Dedifferentiated amniotic fluid mesenchymal stem cell (primary cell): ENCODE data around the gene UBA6.
"Not testable (repeated sequence)": the region's sequence is repeated elsewhere in the genome, so short reads cannot be mapped to it uniquely, and the experiment has no call there.

Experiments used
- DNase-seq: peaks from one replicate; pipeline ENCODE4 v3.0.0-alpha.2; 2016; ENCODE audit errors: extremely low spot score

Gene UBA6

DNA sequence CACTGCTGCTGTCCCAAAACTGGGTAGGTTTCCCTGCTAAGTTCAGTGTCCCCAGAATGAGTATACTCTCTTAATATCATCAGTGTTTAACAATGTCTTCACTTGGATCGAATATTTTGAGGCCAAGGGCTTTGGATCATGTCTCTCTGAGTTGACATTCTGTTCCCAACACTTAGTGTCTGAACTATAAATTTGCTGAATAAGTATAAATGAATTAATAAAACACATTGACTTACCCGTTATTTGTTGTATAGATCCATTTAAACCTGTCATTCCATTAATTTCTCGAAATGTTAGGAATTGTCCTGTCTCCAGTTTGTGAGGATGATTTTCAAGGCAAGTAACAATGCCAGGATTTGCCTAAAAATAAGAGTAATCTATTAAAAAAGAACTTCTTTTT, 32.6 kb downstream of the UBA6 start:
- DNase-seq = no peak

GRCh38 chr4:67660418-67660817, 40.5 kb downstream of the UBA6 start:
- DNase-seq = no peak

DNA sequence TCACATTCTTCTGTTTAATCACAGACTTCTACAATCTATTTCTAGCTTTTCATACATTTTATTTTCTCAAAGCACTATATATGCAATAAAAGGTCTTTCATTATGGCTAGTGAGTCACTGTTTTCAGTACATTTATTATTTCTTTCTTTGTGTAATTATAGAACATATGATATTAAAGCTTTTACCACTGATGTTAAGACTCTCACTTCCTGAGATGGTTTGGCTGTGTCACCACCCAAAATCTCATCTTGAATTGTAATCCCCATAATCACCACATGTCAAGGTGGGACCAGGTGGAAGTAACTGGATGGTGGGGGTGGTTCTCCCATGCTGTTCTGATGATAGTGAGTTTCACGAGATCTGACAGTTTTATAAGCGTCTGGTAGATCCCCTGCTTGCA, 41.9 kb downstream of the UBA6 start:
- no peak for DNase-seq

DNA sequence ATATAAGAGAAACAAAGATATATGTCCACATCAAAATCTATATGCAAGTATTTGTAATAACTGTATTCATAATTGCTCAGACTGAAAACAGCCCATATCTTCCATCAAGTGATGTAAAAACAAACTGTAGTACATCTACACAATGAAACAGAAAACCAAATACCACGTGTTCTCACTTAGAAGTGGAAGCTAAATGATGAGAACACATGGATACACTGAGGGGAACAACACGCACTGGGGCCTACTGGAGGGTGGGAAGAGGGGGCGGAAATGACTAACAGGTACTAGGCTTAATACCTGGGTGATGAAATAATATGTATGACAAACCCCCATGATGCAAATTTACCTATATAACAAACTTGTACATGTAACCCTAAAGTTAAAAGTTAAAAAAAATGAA, 42.7 kb downstream of the UBA6 start:
- no peak for DNase-seq

- no peak for DNase-seq
Observed at GRCh38 chr4:67651536-67651935, 49.4 kb downstream of the UBA6 start.

GRCh38 chr4:67638136-67638535, 62.8 kb downstream of the UBA6 start:
- no peak for DNase-seq

DNA sequence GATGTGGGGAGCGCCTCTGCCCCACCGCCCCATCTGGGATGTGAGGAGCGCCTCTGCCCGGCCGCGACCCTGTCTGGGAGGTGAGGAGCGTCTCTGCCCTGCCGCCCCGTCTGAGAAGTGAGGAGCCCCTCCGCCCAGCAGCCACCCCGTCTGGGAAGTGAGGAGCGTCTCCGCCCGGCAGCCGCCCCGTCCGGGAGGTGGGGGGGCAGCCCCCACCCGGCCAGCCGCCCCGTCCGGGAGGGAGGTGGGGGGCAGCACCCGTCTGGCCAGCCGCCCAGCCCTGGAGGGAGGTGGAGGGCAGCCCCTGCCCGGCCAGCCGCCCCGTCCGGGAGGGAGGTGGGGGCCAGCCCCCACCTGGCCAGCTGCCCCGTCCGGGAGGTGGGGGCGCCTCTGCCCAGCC, 64.0 kb downstream of the UBA6 start:
- not testable (repeated sequence) for DNase-seq

GRCh38 chr4:67635331-67635730, 65.6 kb downstream of the UBA6 start:
- no peak for DNase-seq

- DNase-seq = no peak
Observed at GRCh38 chr4:67634741-67635140, 66.2 kb downstream of the UBA6 start.

GRCh38 chr4:67632492-67632891, 68.5 kb downstream of the UBA6 start:
- no peak for DNase-seq

DNA sequence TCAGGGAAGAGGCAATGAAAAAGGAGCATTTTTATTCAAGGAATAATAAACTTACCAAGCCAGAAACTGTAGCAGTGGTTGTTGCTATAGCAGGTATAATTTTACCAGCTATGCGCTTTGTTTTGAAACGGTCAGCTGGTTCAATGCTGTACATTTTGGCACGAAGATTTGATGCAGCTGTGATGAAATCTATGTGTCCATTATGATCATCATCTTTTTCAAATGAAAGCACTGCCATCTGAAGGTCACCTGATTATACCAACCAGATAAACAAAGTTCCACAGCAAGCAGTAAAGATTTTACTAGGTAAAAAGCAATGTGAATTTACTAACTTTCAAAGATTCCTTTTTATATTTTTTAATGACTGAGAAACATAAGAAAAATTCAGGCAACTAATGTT, 76.0 kb downstream of the UBA6 start:
- no peak for DNase-seq

GRCh38 chr4:67616478-67616877, 84.5 kb downstream of the UBA6 start:
- DNase-seq = no peak

DNA sequence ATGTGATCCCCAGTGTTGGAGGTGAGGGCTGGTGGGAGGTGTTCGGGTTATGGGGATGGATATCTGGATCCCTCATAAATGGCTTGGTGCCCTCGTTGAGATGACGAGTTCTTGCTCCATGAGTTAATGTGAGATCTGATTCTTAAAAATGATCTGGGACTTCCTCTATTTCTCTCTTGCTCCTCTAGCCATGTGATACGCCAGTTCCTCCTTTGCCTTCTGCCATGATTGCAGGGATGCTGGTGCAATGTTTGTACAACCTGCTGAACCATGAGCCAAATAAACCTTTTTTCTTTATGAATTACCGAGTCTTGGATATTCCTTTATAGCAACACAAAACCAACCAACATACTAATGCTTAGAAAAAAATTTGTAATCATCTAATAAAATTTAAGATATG, 85.8 kb downstream of the UBA6 start:
- DNase-seq = no peak

GRCh38 chr4:67614186-67614585, 86.8 kb downstream of the UBA6 start:
- no peak for DNase-seq

- no peak for DNase-seq
Observed at GRCh38 chr4:67608027-67608426, 92.9 kb downstream of the UBA6 start.

- no peak for DNase-seq
Observed at GRCh38 chr4:67604749-67605148, 96.2 kb downstream of the UBA6 start.

- DNase-seq = no peak
Observed at GRCh38 chr4:67604029-67604381, 97.0 kb downstream of the UBA6 start.

GRCh38 chr4:67603310-67604028, 97.5 kb downstream of the UBA6 start:
- no peak for DNase-seq

GRCh38 chr4:67593741-67594175, 107.2 kb downstream of the UBA6 start:
- DNase-seq = no peak

- DNase-seq = no peak
Observed at GRCh38 chr4:67587156-67587555, 113.8 kb downstream of the UBA6 start.

DNA sequence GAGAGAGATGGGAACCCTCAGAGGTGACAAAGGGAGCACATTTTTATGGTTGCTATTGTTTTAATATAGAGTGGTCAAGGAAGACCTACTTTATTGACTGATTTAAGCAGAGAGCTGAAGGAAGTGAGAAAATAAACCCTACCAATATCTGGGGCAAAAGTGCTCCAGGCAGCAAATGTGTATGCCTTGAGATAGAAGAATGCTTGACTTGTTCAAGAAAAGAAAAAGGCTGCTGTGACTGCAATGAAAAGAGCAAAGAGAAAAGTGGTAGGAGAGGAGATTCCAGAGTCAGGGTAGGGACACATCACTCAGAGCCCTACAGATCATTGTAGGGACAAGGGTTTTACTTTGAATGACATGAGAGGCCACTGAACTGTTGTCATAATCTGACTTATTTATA, 116.5 kb downstream of the UBA6 start:
- DNase-seq = no peak

DNA sequence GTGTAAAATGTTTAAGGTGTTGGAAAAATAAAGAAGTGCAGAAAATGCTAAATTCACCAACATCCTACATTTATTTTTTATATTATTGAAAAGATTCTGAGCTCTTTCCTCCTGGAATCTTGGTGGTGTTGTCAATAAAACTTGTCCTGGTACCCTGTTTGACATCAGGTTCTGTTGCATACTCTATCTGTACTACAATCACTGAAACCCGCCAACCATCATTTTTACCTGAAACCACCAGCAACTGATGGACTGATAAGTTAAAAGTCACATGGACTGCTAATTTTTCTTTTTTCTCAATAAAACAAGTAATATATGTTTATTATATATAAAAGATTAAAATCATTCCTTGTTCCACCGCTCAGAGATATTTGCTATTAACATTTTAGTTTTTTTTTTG, 119.0 kb downstream of the UBA6 start:
- no peak for DNase-seq

- no peak for DNase-seq
Observed at GRCh38 chr4:67581208-67581857, 119.6 kb downstream of the UBA6 start.

GRCh38 chr4:67580577-67580976, 120.4 kb downstream of the UBA6 start:
- no peak for DNase-seq
